NOMO-1 treated with DMSO at 0.1 percent for 48 hours (cell line): ENCODE results near the gene ZC3H18.

ENCODE experiments used
- DNase-seq: peaks from one replicate; lab custom pipeline; 2025; ENCODE audit not compliant: unreplicated experiment; lab: John Stamatoyannopoulos, UW

Gene ZC3H18

DNA sequence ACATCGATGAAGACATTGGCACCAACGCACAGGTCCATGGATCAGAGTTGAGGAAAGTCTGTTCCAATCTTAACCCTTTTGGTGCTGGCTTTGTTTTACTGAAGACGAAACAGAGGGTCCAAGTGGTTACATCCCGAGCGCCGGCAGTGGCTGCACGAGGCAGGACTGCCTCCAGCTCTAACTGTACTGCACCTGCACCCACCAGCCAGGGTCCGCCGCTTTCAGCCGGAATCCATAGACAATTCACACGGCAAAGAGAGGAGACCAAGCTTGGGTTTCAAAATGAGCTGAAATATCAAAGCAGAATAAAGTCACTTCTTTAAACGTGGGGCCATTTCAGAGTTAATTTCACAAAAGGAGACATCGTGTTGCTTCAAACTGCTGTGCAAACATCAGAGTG is 21.2 kb upstream of the ZC3H18 start:
- DNase-seq: no peak

GRCh38 chr16:88549671-88550245 is 20.4 kb upstream of the ZC3H18 start:
- no peak for DNase-seq

DNA sequence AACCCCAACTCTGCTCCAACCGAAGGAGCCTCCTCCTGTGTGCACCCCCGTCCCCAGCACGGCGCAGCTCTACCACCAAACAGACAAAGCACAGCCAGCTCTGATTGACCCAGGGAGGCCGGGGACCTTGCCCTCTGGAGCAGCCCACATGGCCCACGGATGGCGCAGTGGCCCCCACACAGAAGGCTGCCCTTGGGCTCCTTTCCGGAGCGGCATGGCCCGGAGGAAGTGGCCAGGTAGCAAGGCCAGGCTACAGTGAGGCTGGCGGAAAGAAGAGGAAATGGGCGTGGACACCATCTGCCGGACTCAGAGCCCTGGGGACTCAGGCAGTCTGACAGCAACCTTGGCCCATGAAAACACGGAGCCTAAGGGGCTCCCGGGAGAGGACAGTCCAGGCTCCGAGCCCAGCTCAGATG is 19.9 kb upstream of the ZC3H18 start:
- DNase-seq: no peak

- DNase-seq: no peak
These were observed 18.0 kb upstream of the ZC3H18 start for GRCh38 chr16:88552166-88552565.

DNA sequence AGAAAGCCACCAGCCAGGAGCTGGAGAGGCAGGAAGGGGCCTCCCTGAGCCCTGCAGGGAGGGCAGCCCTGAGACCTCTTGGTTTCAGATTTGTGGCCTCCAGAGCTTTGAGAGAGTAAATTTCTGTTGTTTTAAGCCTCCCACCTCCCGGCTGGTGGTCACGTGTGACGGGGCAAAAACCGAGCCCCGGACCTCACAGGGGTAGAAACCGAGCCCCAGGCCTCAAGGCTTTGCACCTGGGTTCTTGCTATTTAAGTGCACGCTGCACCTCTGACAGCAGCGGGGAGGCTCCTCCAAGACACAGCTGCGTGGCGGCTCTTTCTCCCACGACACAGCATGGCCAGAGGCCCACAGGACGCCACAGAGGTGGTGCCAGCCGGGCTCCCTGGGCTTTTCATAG is 17.4 kb upstream of the ZC3H18 start:
- no peak for DNase-seq

DNA sequence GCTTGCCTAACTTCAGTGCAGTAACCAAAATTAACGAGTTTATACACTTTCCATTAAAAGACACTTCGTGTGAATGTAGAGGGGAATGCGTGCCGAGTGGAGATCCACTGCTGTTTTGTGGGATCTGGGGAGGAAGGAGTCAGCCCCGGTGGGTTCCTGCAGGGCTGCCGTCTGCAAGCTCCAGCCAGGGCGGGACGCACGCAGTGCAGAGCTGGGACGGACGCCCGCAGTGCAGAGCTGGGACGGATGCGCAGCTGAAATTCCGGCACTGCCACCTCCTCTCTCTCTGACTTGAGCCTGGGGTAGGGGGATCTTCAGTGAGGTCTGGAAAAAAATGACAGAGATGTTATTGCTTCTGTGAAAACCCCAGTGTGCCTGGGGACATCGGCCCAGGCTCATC is 16.5 kb upstream of the ZC3H18 start:
- no peak for DNase-seq

GRCh38 chr16:88554711-88555264 is 15.4 kb upstream of the ZC3H18 start:
- DNase-seq: no peak

DNA sequence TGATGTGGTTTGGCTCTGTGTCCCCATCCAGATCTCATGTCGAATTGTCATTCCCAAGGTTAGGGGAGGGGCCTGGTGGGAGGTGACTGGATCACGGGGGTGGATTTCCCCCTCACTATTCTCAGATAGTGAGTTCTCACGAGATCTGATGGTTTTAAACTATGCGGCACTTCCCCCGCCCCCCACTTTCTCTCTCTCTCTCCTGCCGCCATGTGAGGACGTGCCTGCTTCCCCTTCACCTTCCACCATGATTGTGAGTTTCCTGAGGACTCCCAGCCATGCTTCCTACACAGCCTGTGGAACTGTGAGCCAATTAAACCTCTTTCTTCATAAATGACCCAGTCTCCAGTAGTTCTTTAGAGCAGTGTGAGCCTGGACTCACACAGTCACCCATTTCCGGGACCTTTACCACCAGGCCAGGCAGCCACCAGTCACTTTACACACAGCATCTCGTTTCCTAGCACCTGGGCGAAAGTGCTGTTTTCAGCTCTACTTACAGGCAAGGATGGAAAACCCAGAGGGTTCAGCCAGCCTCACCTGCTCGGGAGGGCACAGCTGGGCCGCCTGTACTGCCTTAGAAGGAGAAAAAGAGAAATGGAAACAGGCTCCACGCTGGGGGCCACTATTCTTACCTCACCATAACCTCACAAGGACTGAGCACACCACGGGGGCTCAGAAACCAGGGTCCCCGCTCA is 13.8 kb upstream of the ZC3H18 start:
- DNase-seq: no peak

GRCh38 chr16:88558457-88559442 is 11.5 kb upstream of the ZC3H18 start:
- peak; percentile 15 for DNase-seq

GRCh38 chr16:88560714-88561484 is 9.3 kb upstream of the ZC3H18 start:
- peak; percentile 3 for DNase-seq

- DNase-seq: peak; percentile 54
These were observed 8.5 kb upstream of the ZC3H18 start for GRCh38 chr16:88561485-88562359.

DNA sequence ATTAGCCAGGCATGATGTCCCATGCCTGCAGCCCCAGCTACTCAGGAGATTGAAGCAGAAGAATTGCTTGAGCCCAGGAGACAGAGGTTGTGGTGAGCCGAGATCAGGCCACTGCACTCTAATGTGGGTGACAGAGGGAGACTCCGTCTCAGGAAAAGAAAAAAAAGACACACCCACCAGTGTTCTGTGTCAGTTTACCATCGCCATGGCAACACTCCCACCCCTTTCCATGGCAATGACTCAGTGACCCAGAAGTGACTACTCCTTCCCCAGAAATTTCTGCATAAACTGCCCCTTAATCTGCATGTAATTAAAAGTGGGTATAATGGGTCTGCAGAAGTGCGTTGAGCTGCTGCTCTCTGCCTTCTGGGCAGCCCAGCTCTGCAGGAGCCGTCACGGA is 4.0 kb upstream of the ZC3H18 start:
- DNase-seq: no peak

GRCh38 chr16:88568710-88569613 is 1.2 kb upstream of the ZC3H18 start:
- DNase-seq: no peak

DNA sequence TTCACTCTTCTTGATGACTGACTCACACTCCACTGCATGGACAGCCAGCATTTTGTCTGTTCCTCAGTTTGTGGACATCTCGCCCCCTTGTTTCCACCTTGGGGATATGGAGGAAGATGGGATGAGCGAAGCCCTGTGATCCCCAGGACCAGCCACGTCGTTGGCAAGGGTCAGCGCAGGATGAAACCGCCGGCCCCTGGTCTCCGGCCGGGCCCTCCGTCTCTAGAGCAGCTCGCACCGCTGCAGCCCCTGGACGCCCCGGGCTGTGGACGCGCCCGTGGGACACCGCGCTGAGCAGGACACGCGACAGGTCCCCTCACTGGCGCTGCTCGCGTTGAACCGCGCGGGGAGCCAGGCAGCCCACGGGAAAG is 604 bp upstream of the ZC3H18 start:
- no peak for DNase-seq

GRCh38 chr16:88570691-88571092 is 489 bp downstream of the ZC3H18 start:
- DNase-seq: peak; percentile 25

DNA sequence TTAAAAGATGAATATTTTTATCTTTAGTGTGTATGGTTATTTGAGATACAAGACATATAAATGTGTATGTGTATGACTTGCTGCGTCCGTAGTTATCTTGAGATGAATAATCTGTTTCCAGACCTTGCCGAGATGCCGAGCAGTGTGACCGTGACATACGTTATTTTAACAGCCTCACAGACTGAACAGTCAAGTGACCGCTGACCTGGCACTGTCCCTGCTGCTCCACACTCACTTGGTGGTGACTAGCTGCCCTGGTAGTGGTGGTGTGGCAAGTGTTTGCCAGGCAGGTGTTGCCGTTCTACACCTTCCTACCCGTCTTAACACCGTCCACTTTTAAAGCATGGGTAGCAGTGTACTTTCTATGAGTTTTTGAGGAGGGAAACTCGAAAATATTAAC is 5.0 kb downstream of the ZC3H18 start:
- DNase-seq: no peak

- DNase-seq: no peak
These were observed 6.1 kb downstream of the ZC3H18 start for GRCh38 chr16:88576307-88576706.

GRCh38 chr16:88577166-88577565 is 7.0 kb downstream of the ZC3H18 start:
- DNase-seq: no peak
